K562 (cell line): ENCODE data around the gene AGO1. TPM values are rescaled to one million over a fixed set of nuclear protein-coding genes. Genes with fewer than 3 reads are reported as not detected.
A peak's percentile ranks its signal among the peaks of the same experiment; 100 is the strongest.

Source experiments
- ARID3B ChIP-seq: fragments of 250-450 bp; sonication (Bioruptor Pico); IDR thresholded peaks from 2 replicates; pipeline ENCODE4 v1.4.0; 2020; ENCODE audit warnings: borderline replicate concordance
- CBX1 ChIP-seq: sonication (generic); IDR thresholded peaks from 2 replicates; pipeline ENCODE4 v1.6.1; 2016; ENCODE audit warnings: antibody characterized with exemption, low read depth, mild to moderate bottlenecking
- GABPB2 ChIP-seq: fragments of 250-450 bp; sonication (Bioruptor Pico); conservative IDR thresholded peaks from 2 replicates; pipeline ENCODE4 v1.5.1; 2021; ENCODE audit warnings: mild to moderate bottlenecking
- HDAC2 ChIP-seq: fragments of 450-650 bp; IDR thresholded peaks from 2 replicates; pipeline ENCODE4 v1.6.1; 2016; ENCODE audit warnings: mild to moderate bottlenecking
- ILK ChIP-seq: fragments of 450-650 bp; IDR thresholded peaks from 2 replicates; pipeline ENCODE4 v1.6.1; 2016; ENCODE audit warnings: missing genetic modification characterization, low read depth, mild to moderate bottlenecking, missing compliant biosample characterization, moderate library complexity, borderline replicate concordance
- MED1 ChIP-seq: sonication (generic); formaldehyde crosslinking; IDR thresholded peaks from 2 replicates; pipeline ENCODE4 v1.8.1; 2023; ENCODE audit warnings: missing genetic modification reagents, borderline replicate concordance
- MTA1 ChIP-seq: fragments of 450-650 bp; IDR thresholded peaks from 2 replicates; pipeline ENCODE4 v1.6.1; 2017; ENCODE audit warnings: borderline replicate concordance
- MTA3 ChIP-seq: fragments of 450-650 bp; formaldehyde crosslinking; IDR thresholded peaks from 2 replicates; pipeline ENCODE4 v1.6.1; 2017; ENCODE audit warnings: mild to moderate bottlenecking, borderline replicate concordance
- MYNN ChIP-seq, 2 experiments: sonication (generic); formaldehyde crosslinking in 1 of 2; IDR thresholded peaks; 2 replicates each; pipeline versions ENCODE4 v1.5.0 to v1.6.1; 2016 to 2020; ENCODE audit warnings: antibody characterized with exemption in 1 of 2, missing genetic modification reagents in 1 of 2
- NEUROD1 ChIP-seq: fragments of 150-350 bp; IDR thresholded peaks from 2 replicates; pipeline ENCODE4 v1.6.1; 2014; ENCODE audit warnings: borderline replicate concordance, low read length, low read depth; ENCODE audit not compliant: partially characterized antibody
- PHF8 ChIP-seq: fragments of 200-600 bp; sonication (generic); IDR thresholded peaks from 2 replicates; pipeline ENCODE4 v1.6.1; 2012; ENCODE audit warnings: mixed run types, mild to moderate bottlenecking, inconsistent platforms, low read length, moderate library complexity, borderline replicate concordance
- POLR3G ChIP-seq: IDR thresholded peaks from 2 replicates; pipeline ENCODE4 v1.6.1; 2011; ENCODE audit not compliant: insufficient read length, insufficient replicate concordance; ENCODE audit errors: extremely low read depth
- RBM34 ChIP-seq: fragments of 200-400 bp; formaldehyde crosslinking; IDR thresholded peaks from 2 replicates; pipeline ENCODE4 v1.6.1; 2018; ENCODE audit warnings: low read length, borderline replicate concordance; ENCODE audit not compliant: insufficient read depth
- RFX7 ChIP-seq: fragments of 250-450 bp; sonication (Bioruptor Pico); IDR thresholded peaks from 2 replicates; pipeline ENCODE4 v1.5.1; 2021; ENCODE audit warnings: mild to moderate bottlenecking
- SFPQ ChIP-seq: fragments of 200-400 bp; formaldehyde crosslinking; IDR thresholded peaks from 2 replicates; pipeline ENCODE4 v1.6.1; 2017; ENCODE audit warnings: mild to moderate bottlenecking, low read depth, low read length, moderate library complexity
- TAF7 ChIP-seq: fragments of 450-650 bp; IDR thresholded peaks from 2 replicates; pipeline ENCODE4 v1.6.1; 2016; ENCODE audit warnings: missing genetic modification characterization, missing compliant biosample characterization
- TEAD4 ChIP-seq, 2 experiments: sonication (generic) in 1 of 2; formaldehyde crosslinking in 1 of 2; IDR thresholded peaks; 2 replicates each; pipeline versions ENCODE4 v1.6.1 to v1.8.0; 2012 to 2022; ENCODE audit warnings: borderline replicate concordance in 1 of 2, inconsistent platforms in 1 of 2, low read length in 1 of 2, mild to moderate bottlenecking in 1 of 2, missing genetic modification reagents in 1 of 2
- THRB ChIP-seq: fragments of 450-650 bp; formaldehyde crosslinking; conservative IDR thresholded peaks from 2 replicates; pipeline ENCODE4 v1.4.0; 2022; ENCODE audit warnings: mild to moderate bottlenecking, missing genetic modification characterization
- YBX1 ChIP-seq: fragments of 450-650 bp; IDR thresholded peaks from 2 replicates; pipeline ENCODE4 v1.7.1; 2016; ENCODE audit warnings: mild to moderate bottlenecking
- ZC3H11A ChIP-seq: IDR thresholded peaks from 2 replicates; pipeline ENCODE4 v1.6.1; 2012; ENCODE audit warnings: low read depth, low read length, improper control_type of control experiment
- ZNF347 ChIP-seq: fragments of 450-650 bp; formaldehyde crosslinking; IDR thresholded peaks from 2 replicates; pipeline ENCODE4 v1.4.0; 2020; ENCODE audit warnings: low read depth, mild to moderate bottlenecking, moderate library complexity
- ZNF707 ChIP-seq: fragments of 250-450 bp; sonication (Bioruptor Pico); conservative IDR thresholded peaks from 2 replicates; pipeline ENCODE4 v1.8.0; 2022; ENCODE audit warnings: inconsistent platforms, mild to moderate bottlenecking, moderate library complexity
- ZNF75A ChIP-seq: fragments of 450-650 bp; formaldehyde crosslinking; IDR thresholded peaks from 2 replicates; pipeline ENCODE4 v1.4.0; 2020; ENCODE audit warnings: mild to moderate bottlenecking
- polyA plus RNA-seq, 8 experiments: library from polyadenylated mRNA; depleted of rRNA in 4 of 8; stranded (reverse) in 5 of 8; unstranded in 3 of 8; fragments of >200 nt; fragmentation: Nextera tagmentation in 2 of 8; fragmentation: Illumina TruSeq in 1 of 8; extraction: Ambion mirVana in 2 of 8; extraction: Trizol in 1 of 8; gene quantifications; 2 replicates each; pipeline versions ENCODE4 v1.2.1 to v1.2.3, GENCODE V29; 2011 to 2014; ENCODE audit warnings: inconsistent platforms in 1 of 8, missing spikeins in 1 of 8
- total RNA-seq, 7 experiments: library from RNA; depleted of rRNA in 6 of 7; stranded (reverse); fragments of >200 nt in 6 of 7; fragmentation: Illumina TruSeq in 2 of 7; extraction: Trizol in 2 of 7; gene quantifications; 2 replicates each; pipeline versions ENCODE4 v1.2.1 to v1.2.3, GENCODE V29; 2011 to 2021; ENCODE audit warnings: low replicate concordance in 1 of 7

The AGO1 gene
- total and polyA plus RNA-seq, 9 of the 15 experiments (the other 6 are each of a cell fraction or from before 2014, with no cell fraction given) = 7.3 to 64.2 (median 26.0) TPM

GRCh38 chr1:35881850-35882273 is 1.1 kb upstream of the AGO1 start (continued):
- TF ChIP-seq ARID3B (CRISPR knock-in tag) = no peak
- peak; percentile 69; the same call in 1 of the 2 replicates for TF ChIP-seq MTA3
- TF ChIP-seq THRB (CRISPR knock-in tag) = no peak
- no peak for TF ChIP-seq YBX1
- TF ChIP-seq SFPQ = no peak
- peak; percentile 87 for TF ChIP-seq TEAD4 (IDR thresholded peaks at IDR 0.05; ENCODE audit: low read length)
- TF ChIP-seq TEAD4 (CRISPR knock-in tag; IDR thresholded peaks at IDR 0.05; ENCODE audit: borderline replicate concordance) = no peak
- TF ChIP-seq NEUROD1 = no peak
- no peak for TF ChIP-seq ZC3H11A
- no peak for TF ChIP-seq PHF8
- TF ChIP-seq MYNN (IDR thresholded peaks at IDR 0.05) = peak; percentile 54; the same call in 1 of the 2 replicates
- no peak for TF ChIP-seq MYNN (CRISPR knock-in tag; IDR thresholded peaks at IDR 0.05)
- TF ChIP-seq GABPB2 (CRISPR knock-in tag) = no peak
- no peak for TF ChIP-seq CBX1
- no peak for TF ChIP-seq ZNF707
- no peak for TF ChIP-seq TAF7 (tag)
- TF ChIP-seq ILK (tag) = no peak
- no peak for TF ChIP-seq RFX7
- no peak for TF ChIP-seq RBM34
- no peak for TF ChIP-seq ZNF347 (CRISPR knock-in tag)
- TF ChIP-seq HDAC2 = peak; percentile 97
- TF ChIP-seq MTA1 = peak; percentile 86
- TF ChIP-seq ZNF75A = no peak
- TF ChIP-seq MED1 (CRISPR knock-in tag) = no peak
- TF ChIP-seq POLR3G = no peak
